Activated T-cell treated with anti-CD3 and anti-CD28 coated beads, Interleukin-2, amount 50 U/mL, for 24 hours (primary cell): Measurements from ENCODE around the gene NCKAP5.

Experiments
- DNase-seq: peaks from one replicate; pipeline ENCODE4 v3.0.0-alpha.2; 2020
- H3K27ac Mint-ChIP-seq: 2 replicates; pipeline ENCODE4 v1.8.0; 2020; ENCODE audit warnings: mild to moderate bottlenecking, mixed read lengths
- H3K27me3 Mint-ChIP-seq: 2 replicates; pipeline ENCODE4 v1.8.0; 2020; ENCODE audit warnings: mixed read lengths
- H3K36me3 Mint-ChIP-seq: 2 replicates; pipeline ENCODE4 v1.8.0; 2020; ENCODE audit warnings: low read depth, mixed read lengths
- H3K4me1 Mint-ChIP-seq: 2 replicates; pipeline ENCODE4 v1.8.0; 2020; ENCODE audit warnings: low read depth, mixed read lengths
- H3K4me3 Mint-ChIP-seq: 2 replicates; pipeline ENCODE4 v1.8.0; 2020; ENCODE audit warnings: mild to moderate bottlenecking, moderate library complexity, mixed read lengths
- H3K9me3 Mint-ChIP-seq: 2 replicates; pipeline ENCODE4 v1.8.0; 2020; ENCODE audit warnings: mixed read lengths

The NCKAP5 gene

DNA sequence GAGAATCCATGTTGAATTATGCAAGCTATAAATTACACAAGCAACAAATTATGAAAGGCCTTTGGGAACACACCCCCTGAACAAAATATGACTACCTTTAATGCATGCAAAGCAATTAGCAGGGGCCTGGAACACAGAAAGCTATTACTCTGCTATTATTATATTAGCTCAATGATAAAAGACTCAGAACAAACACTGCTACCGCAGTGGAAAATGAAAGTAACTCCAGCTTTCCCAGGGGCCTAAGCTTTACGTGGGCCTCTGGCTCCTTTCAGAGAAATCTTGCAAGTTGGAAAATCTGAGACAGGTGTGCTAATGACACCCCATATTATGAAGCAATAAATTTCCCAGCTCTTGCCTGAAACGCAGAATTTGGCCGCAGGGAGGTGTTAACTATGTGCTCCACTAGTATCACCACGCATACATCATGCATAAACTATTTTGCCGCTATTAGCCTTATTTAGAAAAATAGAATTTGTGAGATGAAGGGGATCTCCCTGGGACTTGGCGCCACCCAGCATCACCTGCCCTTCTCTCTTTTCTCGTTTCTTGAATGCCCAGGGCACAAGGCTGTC is 576.7 kb downstream of the NCKAP5 start:
- no peak overlapping the region for H3K27ac Mint-ChIP-seq
- no peak for DNase-seq
- H3K4me3 Mint-ChIP-seq = no peak overlapping the region
- H3K9me3 Mint-ChIP-seq = no peaks in the 10 kb centered on the region
- H3K27me3 Mint-ChIP-seq = no peaks in the 10 kb centered on the region
- H3K4me1 Mint-ChIP-seq = no peaks in the 10 kb centered on the region
- H3K36me3 Mint-ChIP-seq = no peaks in the 10 kb centered on the region

GRCh38 chr2:132984731-132985130 is 583.5 kb downstream of the NCKAP5 start:
- Mint-ChIP-seq H3K27ac (no peak overlapping the region), H3K9me3 (no peaks in the 10 kb centered on the region), H3K4me3 (no peak overlapping the region), H3K4me1 (no peaks in the 10 kb centered on the region), H3K36me3 (no peaks in the 10 kb centered on the region), H3K27me3 (no peaks in the 10 kb centered on the region)
- DNase-seq = no peak

DNA sequence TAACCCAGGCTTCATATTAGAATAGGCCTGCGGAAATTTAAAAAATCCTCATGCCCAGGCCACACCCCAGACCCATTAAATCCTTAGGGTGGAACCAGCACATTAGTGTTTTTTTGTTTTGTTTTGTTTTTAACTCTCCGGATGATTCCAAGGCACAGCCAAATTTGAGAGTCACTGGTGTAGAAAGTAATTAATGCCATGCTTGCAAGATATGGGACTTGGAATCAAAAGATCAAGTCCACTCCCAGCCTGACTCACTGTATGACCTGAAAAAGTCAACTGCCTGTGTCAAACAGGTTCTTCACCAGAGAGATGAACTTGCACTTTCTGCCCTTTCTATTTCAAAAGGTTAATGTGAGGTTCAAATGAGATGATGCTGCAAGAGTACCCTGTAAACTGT is 588.0 kb downstream of the NCKAP5 start:
- H3K9me3 Mint-ChIP-seq = no peaks in the 10 kb centered on the region
- H3K27ac Mint-ChIP-seq = no peak overlapping the region
- no peaks in the 10 kb centered on the region for H3K4me1 Mint-ChIP-seq
- no peaks in the 10 kb centered on the region for H3K27me3 Mint-ChIP-seq
- no peaks in the 10 kb centered on the region for H3K36me3 Mint-ChIP-seq
- DNase-seq = no peak
- no peak overlapping the region for H3K4me3 Mint-ChIP-seq

GRCh38 chr2:132979339-132980093 is 588.7 kb downstream of the NCKAP5 start:
- Mint-ChIP-seq H3K9me3 (no peaks in the 10 kb centered on the region), H3K27ac (no peak overlapping the region), H3K4me1 (no peaks in the 10 kb centered on the region), H3K36me3 (no peaks in the 10 kb centered on the region), H3K27me3 (no peaks in the 10 kb centered on the region), H3K4me3 (no peak overlapping the region)
- no peak for DNase-seq

DNA sequence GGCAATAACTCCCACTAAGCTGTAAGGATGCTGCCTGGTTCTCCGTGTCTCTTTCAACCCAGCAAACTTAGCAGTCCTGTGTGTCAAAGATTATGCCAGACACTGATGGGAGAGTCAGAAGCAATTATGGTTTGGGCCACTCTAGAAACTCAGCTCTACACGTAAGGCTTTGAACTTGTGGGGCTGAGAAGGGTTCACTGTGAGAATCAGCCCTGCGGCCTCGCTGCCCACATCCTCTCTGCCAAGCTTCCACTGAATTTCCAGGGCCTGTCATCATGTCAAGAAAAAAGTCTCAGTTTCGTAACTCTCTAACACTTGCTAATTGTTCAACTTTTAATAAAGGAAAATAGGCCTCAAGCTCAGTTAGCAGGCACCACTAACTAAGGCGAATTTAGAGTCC is 589.4 kb downstream of the NCKAP5 start:
- Mint-ChIP-seq H3K36me3 (no peaks in the 10 kb centered on the region), H3K27ac (no peak overlapping the region), H3K4me3 (no peak overlapping the region), H3K27me3 (no peaks in the 10 kb centered on the region), H3K4me1 (no peaks in the 10 kb centered on the region), H3K9me3 (no peaks in the 10 kb centered on the region)
- DNase-seq = no peak

DNA sequence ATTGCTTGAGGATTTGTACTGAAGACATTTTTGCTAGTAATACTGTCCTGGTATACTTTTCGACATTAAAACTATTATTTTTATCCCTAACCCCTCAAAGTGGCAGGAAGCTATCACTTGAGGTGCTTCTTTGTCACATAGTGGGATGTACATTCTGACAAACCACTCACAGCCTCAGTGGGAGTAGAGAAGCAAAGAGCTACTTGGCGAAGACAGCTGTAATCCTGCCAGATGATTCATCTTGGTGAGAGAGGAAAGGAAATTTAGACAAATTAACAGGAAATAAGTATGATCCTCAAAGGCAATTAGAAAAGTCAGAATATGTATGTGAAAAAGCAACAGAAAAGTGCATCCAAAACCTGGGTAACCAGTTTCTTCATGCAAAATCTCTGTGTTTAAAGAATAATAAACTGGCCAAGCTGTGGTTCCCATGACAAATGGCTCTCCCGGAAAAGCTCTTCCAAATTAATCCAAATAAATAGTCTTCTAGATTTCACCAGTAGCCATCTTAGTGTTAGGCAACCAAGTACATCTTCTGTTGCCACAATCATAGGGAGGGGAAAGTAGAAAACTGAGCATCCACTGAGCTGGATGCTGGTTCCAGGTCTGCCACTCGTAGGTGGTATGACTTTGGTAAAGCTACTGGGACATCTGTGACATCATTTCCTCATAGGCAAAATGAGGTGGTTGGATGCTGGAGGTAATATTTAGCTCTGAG is 590.3 kb downstream of the NCKAP5 start:
- Mint-ChIP-seq H3K4me1 (no peaks in the 10 kb centered on the region), H3K27ac (no peak overlapping the region), H3K9me3 (no peaks in the 10 kb centered on the region), H3K27me3 (no peaks in the 10 kb centered on the region), H3K4me3 (no peak overlapping the region), H3K36me3 (no peaks in the 10 kb centered on the region)
- DNase-seq = no peak

- H3K4me3 Mint-ChIP-seq = no peak overlapping the region
- no peak for DNase-seq
- no peaks in the 10 kb centered on the region for H3K4me1 Mint-ChIP-seq
- H3K36me3 Mint-ChIP-seq = no peaks in the 10 kb centered on the region
- no peaks in the 10 kb centered on the region for H3K27me3 Mint-ChIP-seq
- no peak overlapping the region for H3K27ac Mint-ChIP-seq
- no peaks in the 10 kb centered on the region for H3K9me3 Mint-ChIP-seq
These were observed 592.8 kb downstream of the NCKAP5 start for GRCh38 chr2:132975193-132976105.

DNA sequence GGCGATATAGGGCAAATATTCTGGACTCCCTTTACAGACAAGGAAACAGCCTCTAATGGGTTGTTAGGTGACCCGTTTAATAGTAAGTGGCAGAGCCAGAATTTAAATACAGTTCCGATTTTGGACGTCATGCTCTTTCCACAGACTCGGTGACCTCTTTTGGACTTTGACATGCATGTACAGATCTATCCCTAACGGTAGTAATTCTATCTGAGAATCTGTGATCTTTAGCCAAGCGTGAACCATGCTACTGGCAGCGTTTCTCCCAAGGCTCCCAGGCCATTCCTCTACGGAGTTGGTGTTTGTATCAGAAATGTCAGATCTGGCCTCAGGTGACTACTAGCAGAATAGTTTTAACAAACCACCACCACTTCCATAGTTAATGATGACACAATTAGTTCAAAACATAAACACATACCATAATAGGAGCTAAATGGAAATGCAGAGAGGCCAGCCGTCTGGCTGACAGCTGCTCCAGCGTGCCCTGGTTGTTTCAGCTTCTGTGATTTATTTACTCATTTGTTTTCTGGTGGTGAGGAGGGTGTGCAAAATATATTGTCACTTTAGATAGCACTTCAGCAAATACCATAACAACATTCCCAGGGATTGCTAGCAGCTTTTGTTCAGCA is 593.7 kb downstream of the NCKAP5 start:
- no peaks in the 10 kb centered on the region for H3K4me1 Mint-ChIP-seq
- H3K4me3 Mint-ChIP-seq = no peak overlapping the region
- H3K27me3 Mint-ChIP-seq = no peaks in the 10 kb centered on the region

GRCh38 chr2:132971310-132972061 is 596.8 kb downstream of the NCKAP5 start:
- no peaks in the 10 kb centered on the region for H3K27me3 Mint-ChIP-seq
- no peaks in the 10 kb centered on the region for H3K9me3 Mint-ChIP-seq
- no peak overlapping the region for H3K4me3 Mint-ChIP-seq
- no peak for DNase-seq
- H3K4me1 Mint-ChIP-seq = no peaks in the 10 kb centered on the region
- H3K27ac Mint-ChIP-seq = no peak overlapping the region
- no peaks in the 10 kb centered on the region for H3K36me3 Mint-ChIP-seq

More for the DNA sequence above, 593.7 kb downstream of the NCKAP5 start:
- Mint-ChIP-seq H3K36me3 (no peaks in the 10 kb centered on the region), H3K9me3 (no peaks in the 10 kb centered on the region), H3K27ac (no peak overlapping the region)
- no peak for DNase-seq

DNA sequence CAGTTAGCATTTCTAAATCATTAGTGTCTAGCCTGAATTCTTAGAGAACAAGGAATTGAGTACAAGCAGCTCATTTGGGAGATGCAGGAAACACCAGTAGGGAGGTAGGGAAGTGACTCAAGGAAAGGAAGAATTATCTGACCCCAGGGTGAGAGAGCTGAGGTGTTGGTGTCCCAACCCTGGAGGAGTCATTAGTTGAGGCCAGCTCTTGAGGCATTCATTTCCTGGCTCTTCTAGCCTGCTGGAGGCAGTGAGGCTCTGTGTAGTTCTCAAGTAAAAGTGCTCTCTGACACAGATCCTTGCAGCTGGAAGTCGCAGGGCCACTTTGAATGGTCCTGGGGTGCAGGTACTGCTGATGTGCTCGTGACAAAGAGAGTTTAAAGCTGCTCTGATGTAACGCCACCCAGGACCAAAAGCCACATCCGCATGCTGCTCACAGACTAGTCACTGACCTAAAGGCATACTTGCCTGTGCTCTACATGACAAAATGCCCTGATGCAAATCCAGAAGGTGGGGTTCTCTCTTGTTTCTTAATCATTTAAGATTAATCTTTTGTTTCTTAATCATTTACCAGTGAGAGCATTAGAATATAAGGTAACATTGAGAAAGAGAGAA is 598.8 kb downstream of the NCKAP5 start:
- H3K4me1 Mint-ChIP-seq = no peaks in the 10 kb centered on the region
- no peaks in the 10 kb centered on the region for H3K36me3 Mint-ChIP-seq
- no peaks in the 10 kb centered on the region for H3K27me3 Mint-ChIP-seq
- H3K9me3 Mint-ChIP-seq = no peaks in the 10 kb centered on the region
- no peak for DNase-seq
- H3K4me3 Mint-ChIP-seq = no peak overlapping the region
- no peak overlapping the region for H3K27ac Mint-ChIP-seq

GRCh38 chr2:132965460-132965859 is 602.8 kb downstream of the NCKAP5 start:
- no peak for DNase-seq
- no peak overlapping the region for H3K27ac Mint-ChIP-seq
- no peaks in the 10 kb centered on the region for H3K27me3 Mint-ChIP-seq
- H3K9me3 Mint-ChIP-seq = peaks cover 2% of the 10 kb centered on the region
- no peak overlapping the region for H3K4me3 Mint-ChIP-seq
- H3K4me1 Mint-ChIP-seq = no peaks in the 10 kb centered on the region
- H3K36me3 Mint-ChIP-seq = no peaks in the 10 kb centered on the region

- Mint-ChIP-seq H3K9me3 (peaks cover 2% of the 10 kb centered on the region), H3K4me3 (no peak overlapping the region), H3K4me1 (no peaks in the 10 kb centered on the region), H3K36me3 (no peaks in the 10 kb centered on the region), H3K27me3 (no peaks in the 10 kb centered on the region), H3K27ac (no peak overlapping the region)
- DNase-seq = no peak
These were observed 605.1 kb downstream of the NCKAP5 start for GRCh38 chr2:132963161-132963560.

DNA sequence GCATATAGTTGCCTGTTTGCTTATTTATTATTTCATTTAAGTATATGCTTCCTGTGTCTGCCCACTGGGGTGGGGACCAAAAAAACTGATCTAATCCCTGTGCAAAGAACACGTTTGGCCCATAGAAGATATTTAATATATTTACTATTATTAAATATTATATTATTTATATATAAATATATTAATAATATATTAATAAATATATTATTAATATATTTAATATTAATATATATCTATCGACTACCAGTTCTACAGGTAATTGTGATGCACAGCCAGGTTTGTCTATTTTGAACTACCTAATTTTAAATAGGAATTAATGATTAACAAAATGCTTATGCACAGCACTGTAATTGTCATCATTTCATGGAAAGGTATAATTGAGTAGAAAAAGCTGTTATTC is 609.4 kb downstream of the NCKAP5 start:
- no peaks in the 10 kb centered on the region for H3K27me3 Mint-ChIP-seq

More for the DNA sequence above, 609.4 kb downstream of the NCKAP5 start:
- Mint-ChIP-seq H3K9me3 (peaks cover 2% of the 10 kb centered on the region), H3K36me3 (no peaks in the 10 kb centered on the region), H3K27ac (no peak overlapping the region), H3K4me1 (no peaks in the 10 kb centered on the region), H3K4me3 (no peak overlapping the region)
- no peak for DNase-seq
